Neural cell (in vitro differentiated cells): ENCODE measurements around the gene FAM9C. TPM values are rescaled to one million over a fixed set of nuclear protein-coding genes. Genes with fewer than 3 reads are reported as not detected.
"Not testable (repeated sequence)": the region's sequence is repeated elsewhere in the genome, so short reads cannot be mapped to it uniquely, and the experiment has no call there.

Source experiments
- H2AFZ ChIP-seq: fragments of 200-600, 300-800 bp; sonication (generic), shearing (Covaris generic); 2 replicates; pipeline ENCODE4 v1.6.0; 2014; ENCODE audit warnings: low read depth, mild to moderate bottlenecking, antibody characterized with exemption, low read length, moderate library complexity
- H3F3A ChIP-seq: fragments of 200-600 bp; shearing (Covaris generic); 2 replicates; pipeline ENCODE4 v1.6.1; 2016; ENCODE audit warnings: mild to moderate bottlenecking, moderate library complexity, mixed read lengths, antibody characterized with exemption, low read length; ENCODE audit not compliant: insufficient read depth, poor library complexity, severe bottlenecking
- H3K27ac ChIP-seq: fragments of 200-600, 300-800 bp; sonication (generic), shearing (Covaris generic); 2 replicates; pipeline ENCODE4 v1.5.1; 2014; ENCODE audit warnings: mild to moderate bottlenecking, low read length, moderate library complexity
- H3K27me3 ChIP-seq: fragments of 300-800, 200-600 bp; sonication (generic), shearing (Covaris generic); 2 replicates; pipeline ENCODE4 v1.6.0; 2014; ENCODE audit warnings: mild to moderate bottlenecking, low read depth, low read length, moderate library complexity; ENCODE audit not compliant: insufficient read depth
- H3K36me3 ChIP-seq: fragments of 300-800, 200-600 bp; sonication (generic), shearing (Covaris generic); 2 replicates; pipeline ENCODE4 v1.5.1; 2014; ENCODE audit warnings: mild to moderate bottlenecking, antibody characterized with exemption, low read length, moderate library complexity; ENCODE audit not compliant: insufficient read depth
- H3K4me2 ChIP-seq: fragments of 300-800, 200-600 bp; sonication (generic), shearing (Covaris generic); 2 replicates; pipeline ENCODE4 v1.6.0; 2014; ENCODE audit warnings: mild to moderate bottlenecking, low read length
- H3K4me3 ChIP-seq: fragments of 300-800, 200-600 bp; sonication (generic), shearing (Covaris generic); 2 replicates; pipeline ENCODE4 v1.5.1; 2014; ENCODE audit warnings: mild to moderate bottlenecking, low read length, moderate library complexity
- H3K79me2 ChIP-seq: fragments of 200-600 bp; shearing (Covaris generic); replicated peaks from 2 replicates; pipeline ENCODE4 v1.6.0; 2014; ENCODE audit warnings: mild to moderate bottlenecking, low read length, moderate library complexity; ENCODE audit not compliant: insufficient read depth
- H3K9ac ChIP-seq: fragments of 300-800, 200-600 bp; sonication (generic), shearing (Covaris generic); 2 replicates; pipeline ENCODE4 v1.6.1; 2016; ENCODE audit warnings: mild to moderate bottlenecking, low read length, mixed read lengths
- H3K9me2 ChIP-seq: fragments of 200-600 bp; shearing (Covaris generic); 2 replicates; pipeline ENCODE4 v1.6.1; 2016; ENCODE audit warnings: mild to moderate bottlenecking, low read length, mixed read lengths; ENCODE audit not compliant: insufficient read depth
- H3K9me3 ChIP-seq: fragments of 200-600, 300-800 bp; sonication (generic), shearing (Covaris generic); 2 replicates; pipeline ENCODE4 v1.6.1; 2016; ENCODE audit warnings: mild to moderate bottlenecking, mixed run types, low read length, moderate library complexity, mixed read lengths
- H4K20me1 ChIP-seq: fragments of 200-600 bp; shearing (Covaris generic); 2 replicates; pipeline ENCODE4 v1.6.1; 2016; ENCODE audit warnings: mild to moderate bottlenecking, mixed run types; ENCODE audit not compliant: insufficient read depth
- CTCF ChIP-seq: fragments of 450-650 bp; IDR thresholded peaks from 2 replicates; pipeline ENCODE4 v1.5.1; 2014; ENCODE audit warnings: antibody characterized with exemption, mild to moderate bottlenecking, moderate library complexity; ENCODE audit not compliant: poor library complexity, severe bottlenecking
- EP300 ChIP-seq: fragments of 450-650 bp; conservative IDR thresholded peaks from 2 replicates; pipeline ENCODE4 v1.6.1; 2014; ENCODE audit warnings: antibody characterized with exemption, mild to moderate bottlenecking, moderate library complexity; ENCODE audit not compliant: poor library complexity, severe bottlenecking
- EZH2 ChIP-seq: fragments of 200-600, 300-800 bp; shearing (Covaris generic), sonication (generic); IDR thresholded peaks from 2 replicates; pipeline ENCODE4 v1.6.1; 2014; ENCODE audit warnings: antibody characterized with exemption, low read length, borderline replicate concordance, mild to moderate bottlenecking; ENCODE audit not compliant: insufficient read depth, poor library complexity, severe bottlenecking
- MXI1 ChIP-seq: fragments of 450-650 bp; conservative IDR thresholded peaks from 2 replicates; pipeline ENCODE4 v1.6.1; 2014; ENCODE audit warnings: antibody characterized with exemption, mild to moderate bottlenecking; ENCODE audit not compliant: poor library complexity, severe bottlenecking
- RAD21 ChIP-seq: fragments of 450-650 bp; conservative IDR thresholded peaks from 2 replicates; pipeline ENCODE4 v1.6.1; 2014; ENCODE audit warnings: antibody characterized with exemption, mild to moderate bottlenecking, moderate library complexity
- REST ChIP-seq: IDR thresholded peaks from 2 replicates; pipeline ENCODE4 v1.6.1; 2012; ENCODE audit warnings: borderline replicate concordance
- SMC3 ChIP-seq: fragments of 450-650 bp; conservative IDR thresholded peaks from 2 replicates; pipeline ENCODE4 v1.6.1; 2014; ENCODE audit warnings: antibody characterized with exemption, mild to moderate bottlenecking, moderate library complexity; ENCODE audit not compliant: poor library complexity
- polyA plus RNA-seq: library from polyadenylated mRNA; depleted of rRNA; stranded (reverse); fragments of >200 nt; gene quantifications from 2 replicates; pipeline ENCODE4 v1.2.3, GENCODE V29; 2014

Gene FAM9C
- polyA plus RNA-seq, 1 donor from 2014 or later, result not detected

GRCh38 chrX:13083755-13084326, 39.4 kb upstream of the FAM9C start:
- not testable (repeated sequence) for H3F3A ChIP-seq, H3K36me3 ChIP-seq, H4K20me1 ChIP-seq, H3K4me3 ChIP-seq, H3K4me2 ChIP-seq, H3K9ac ChIP-seq, H3K79me2 ChIP-seq, H3K27me3 ChIP-seq, H3K9me2 ChIP-seq, H3K9me3 ChIP-seq, H3K27ac ChIP-seq, H2AFZ ChIP-seq

GRCh38 chrX:13082206-13083065, 38.0 kb upstream of the FAM9C start:
- no peaks in the 10 kb centered on the region for H3K27me3 ChIP-seq
- H3K79me2 ChIP-seq, result no peaks in the 10 kb centered on the region
- no peak overlapping the region for H3K27ac ChIP-seq
- H3K4me3 ChIP-seq, result no peak overlapping the region
- no peak overlapping the region for H2AFZ ChIP-seq
- no peaks in the 10 kb centered on the region for H3K36me3 ChIP-seq
- no peaks in the 10 kb centered on the region for H3K9me2 ChIP-seq
- no peak overlapping the region for H3K9ac ChIP-seq
- H3K9me3 ChIP-seq, result no peaks in the 10 kb centered on the region
- TF ChIP-seq RAD21 (no peak), EZH2 (no peak), EP300 (no peak)
- no peak overlapping the region for H3K4me2 ChIP-seq
- H4K20me1 ChIP-seq, result no peaks in the 10 kb centered on the region
- no peaks in the 10 kb centered on the region for H3F3A ChIP-seq

- no peaks in the 10 kb centered on the region for H3K36me3 ChIP-seq
- TF ChIP-seq SMC3 (no peak), MXI1 (no peak), EZH2 (no peak), CTCF (no peak), REST (no peak), RAD21 (no peak)
- H3K79me2 ChIP-seq, result no peaks in the 10 kb centered on the region
- no peaks in the 10 kb centered on the region for H3K27me3 ChIP-seq
- H3K27ac ChIP-seq, result no peak overlapping the region
- H3K9me3 ChIP-seq, result no peaks in the 10 kb centered on the region
- H3K4me2 ChIP-seq, result no peak overlapping the region
- H4K20me1 ChIP-seq, result no peaks in the 10 kb centered on the region
- no peak overlapping the region for H3K9ac ChIP-seq
- no peak overlapping the region for H3K4me3 ChIP-seq
- H3F3A ChIP-seq, result no peaks in the 10 kb centered on the region
- no peak overlapping the region for H2AFZ ChIP-seq
- H3K9me2 ChIP-seq, result no peaks in the 10 kb centered on the region
Observed at GRCh38 chrX:13081395-13082205, 37.2 kb upstream of the FAM9C start.
